ENCODE data around the gene LY6G6D.

DNA sequence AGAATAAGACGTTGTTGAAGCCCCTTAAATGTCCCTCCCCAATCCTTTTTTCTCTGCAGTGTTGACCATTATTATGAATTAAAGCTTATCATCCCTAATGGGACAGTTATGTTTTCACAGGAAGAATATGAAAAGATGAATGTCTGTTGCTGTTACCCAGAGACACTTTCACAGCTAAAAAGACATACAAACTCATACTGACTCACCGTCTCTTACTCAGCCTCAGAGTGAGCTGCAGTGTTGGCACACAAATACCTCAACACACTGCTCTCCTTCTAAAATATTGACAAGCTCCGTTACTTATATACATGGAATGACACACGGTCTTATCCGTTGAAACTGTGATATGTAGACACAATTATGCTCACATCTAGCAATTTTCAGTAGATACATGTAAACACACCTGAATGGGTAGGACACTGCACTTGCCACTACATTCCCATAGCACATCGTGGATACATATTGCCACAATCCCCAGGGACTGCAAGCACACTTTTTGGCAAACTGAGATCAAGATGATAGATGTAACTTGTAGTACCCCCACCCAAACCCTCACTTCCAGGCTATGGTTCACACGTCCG lies 37.7 kb downstream of the LY6G6D start:
- TF ChIP-seq, protein P1, sequence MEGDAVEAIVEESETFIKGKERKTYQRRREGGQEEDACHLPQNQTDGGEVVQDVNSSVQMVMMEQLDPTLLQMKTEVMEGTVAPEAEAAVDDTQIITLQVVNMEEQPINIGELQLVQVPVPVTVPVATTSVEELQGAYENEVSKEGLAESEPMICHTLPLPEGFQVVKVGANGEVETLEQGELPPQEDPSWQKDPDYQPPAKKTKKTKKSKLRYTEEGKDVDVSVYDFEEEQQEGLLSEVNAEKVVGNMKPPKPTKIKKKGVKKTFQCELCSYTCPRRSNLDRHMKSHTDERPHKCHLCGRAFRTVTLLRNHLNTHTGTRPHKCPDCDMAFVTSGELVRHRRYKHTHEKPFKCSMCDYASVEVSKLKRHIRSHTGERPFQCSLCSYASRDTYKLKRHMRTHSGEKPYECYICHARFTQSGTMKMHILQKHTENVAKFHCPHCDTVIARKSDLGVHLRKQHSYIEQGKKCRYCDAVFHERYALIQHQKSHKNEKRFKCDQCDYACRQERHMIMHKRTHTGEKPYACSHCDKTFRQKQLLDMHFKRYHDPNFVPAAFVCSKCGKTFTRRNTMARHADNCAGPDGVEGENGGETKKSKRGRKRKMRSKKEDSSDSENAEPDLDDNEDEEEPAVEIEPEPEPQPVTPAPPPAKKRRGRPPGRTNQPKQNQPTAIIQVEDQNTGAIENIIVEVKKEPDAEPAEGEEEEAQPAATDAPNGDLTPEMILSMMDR (IDR thresholded peaks at IDR 0.05): no peak
- no peak for TF ChIP-seq POLR2A (IDR thresholded peaks at IDR 0.05)
